Activated CD8-positive, alpha-beta memory T cell treated with anti-CD3 and anti-CD28 coated beads, Interleukin-2, amount 10 ng/mL, durations not matched to agents 7 days and 5 days (primary cell): ENCODE results near the gene MAPK8IP2. TPM values are rescaled to one million over a fixed set of nuclear protein-coding genes. Genes with fewer than 3 reads are reported as not detected.
A peak's percentile ranks its signal among the peaks of the same experiment; 100 is the strongest.
"Not testable (repeated sequence)": the region's sequence is repeated elsewhere in the genome, so short reads cannot be mapped to it uniquely, and the experiment has no call there.

ENCODE experiments used
- ATAC-seq: fragments of 150-1000 bp; cut with Tn5 transposase; one replicate; pipeline ENCODE4 v1.10.0; 2021; ENCODE audit warnings: moderate library complexity
- CTCF ChIA-PET: fragments of 350-600 bp; sonication (Branson Sonifier 250); formaldehyde crosslinking; loops from one replicate; lab custom pipeline; 2021; ENCODE audit warnings: antibody characterized with exemption; lab: Charles Lee
- DNase-seq: peaks from one replicate; pipeline ENCODE4 v3.0.0-alpha.2; 2020
- H3K27ac Mint-ChIP-seq: one replicate; pipeline ENCODE4 v1.8.0; 2021; ENCODE audit warnings: mild to moderate bottlenecking, mixed read lengths
- H3K27me3 Mint-ChIP-seq: one replicate; pipeline ENCODE4 v1.8.0; 2021; ENCODE audit warnings: mixed read lengths
- H3K36me3 Mint-ChIP-seq: one replicate; pipeline ENCODE4 v1.8.0; 2021; ENCODE audit warnings: mild to moderate bottlenecking, mixed read lengths
- H3K4me1 Mint-ChIP-seq: one replicate; pipeline ENCODE4 v1.8.0; 2021; ENCODE audit warnings: mixed read lengths
- H3K4me3 Mint-ChIP-seq: one replicate; pipeline ENCODE4 v1.8.0; 2021; ENCODE audit warnings: mild to moderate bottlenecking, moderate library complexity, mixed read lengths
- H3K9me3 Mint-ChIP-seq: one replicate; pipeline ENCODE4 v1.8.0; 2022; ENCODE audit warnings: low read depth, mixed read lengths
- total RNA-seq, 2 experiments: library from RNA; stranded (reverse); gene quantifications; one replicate each; pipeline ENCODE4 v1.2.3, GENCODE V29; 2021

The MAPK8IP2 gene
- total RNA-seq, 2 experiments from 2014 or later: 0.19 to 0.29 TPM

- CTCF ChIA-PET: not testable (repeated sequence)
These were observed 13.7 kb downstream of the MAPK8IP2 start for GRCh38 chr22:50614296-50614695.

GRCh38 chr22:50620593-50621355 lies 20.2 kb downstream of the MAPK8IP2 start:
- Mint-ChIP-seq H3K27ac (peak overlapping the region; percentile 100), H3K36me3 (peaks cover 4% of the 10 kb centered on the region), H3K4me3 (peak overlapping the region; percentile 79), H3K4me1 (peaks cover 41% of the 10 kb centered on the region), H3K9me3 (no peaks in the 10 kb centered on the region), H3K27me3 (no peaks in the 10 kb centered on the region)
- DNase-seq (peak; percentile 91), ATAC-seq (peak; percentile 74)
- CTCF ChIA-PET: interaction anchor here (0.6 to 5.4 kb wide), 42 partner anchors 9 to 446 kb away, joined by 3 to 81 read pairs (median 4); partner anchors contain the start of genes CHKB, HDAC10, KLHDC7B and LMF2

More at GRCh38 chr22:50614296-50614695, 13.7 kb downstream of the MAPK8IP2 start:
- H3K36me3 Mint-ChIP-seq, DNase-seq, ATAC-seq, H3K4me3 Mint-ChIP-seq, H3K9me3 Mint-ChIP-seq, H3K27ac Mint-ChIP-seq: not testable (repeated sequence)
- peaks cover 12% of the 10 kb centered on the region for H3K4me1 Mint-ChIP-seq
- H3K27me3 Mint-ChIP-seq: peaks cover 14% of the 10 kb centered on the region

- peak; percentile 71 for ATAC-seq
- Mint-ChIP-seq H3K27ac (peak overlapping the region; percentile 100), H3K36me3 (peaks cover 4% of the 10 kb centered on the region), H3K4me3 (peak overlapping the region; percentile 79), H3K9me3 (no peaks in the 10 kb centered on the region), H3K4me1 (peaks cover 43% of the 10 kb centered on the region), H3K27me3 (no peaks in the 10 kb centered on the region)
- CTCF ChIA-PET: interaction anchor here (0.6 to 5.4 kb wide), 33 partner anchors 9 to 431 kb away, joined by 3 to 81 read pairs (median 6); partner anchors contain the start of genes CHKB, HDAC10, KLHDC7B and LMF2
- DNase-seq: peak; percentile 87
These were observed 20.8 kb downstream of the MAPK8IP2 start for GRCh38 chr22:50621356-50621880.

DNA sequence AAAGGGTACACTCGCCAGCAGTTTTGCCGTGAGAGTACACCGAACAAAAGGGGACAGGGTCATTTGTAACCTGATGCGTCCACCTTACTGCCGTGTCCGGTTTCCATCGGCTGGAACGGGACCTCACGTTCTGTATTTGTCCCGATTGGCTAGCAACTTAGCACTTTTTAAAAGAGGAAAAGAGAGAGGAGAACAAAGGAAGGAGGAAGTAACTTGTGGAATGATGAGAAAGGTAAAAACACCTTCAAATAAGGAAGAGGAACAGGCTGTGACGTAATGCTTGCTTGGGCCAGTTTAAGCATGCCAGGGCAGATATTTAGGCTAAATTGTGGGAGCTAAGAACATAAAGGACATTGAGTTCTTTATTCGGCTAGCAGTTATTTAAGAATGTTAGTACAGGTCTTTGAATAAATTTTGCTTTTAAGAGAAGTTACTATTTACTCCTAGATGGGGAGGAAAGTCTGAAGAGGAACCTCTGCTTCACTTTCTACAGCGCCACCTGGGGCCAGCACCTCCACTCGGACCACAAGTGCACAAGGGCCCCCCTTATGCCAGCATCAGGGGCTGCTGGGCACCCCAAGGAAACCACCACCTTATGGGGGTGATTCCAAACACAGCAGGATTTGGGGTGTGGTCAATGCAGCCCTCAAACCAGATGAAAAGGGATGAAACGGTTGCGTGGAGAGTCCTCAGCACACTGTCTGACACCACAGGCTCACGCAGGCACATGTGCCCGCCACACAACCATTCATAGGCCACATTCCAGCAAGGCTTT lies 21.5 kb downstream of the MAPK8IP2 start:
- Mint-ChIP-seq H3K36me3 (peaks cover 4% of the 10 kb centered on the region), H3K9me3 (no peaks in the 10 kb centered on the region), H3K27me3 (no peaks in the 10 kb centered on the region), H3K27ac (peak overlapping the region; percentile 100), H3K4me1 (peaks cover 50% of the 10 kb centered on the region), H3K4me3 (peak overlapping the region; percentile 79)
- ATAC-seq (no peak), DNase-seq (peak; percentile 71)
- CTCF ChIA-PET: interaction anchor here (0.9 to 5.4 kb wide), 18 partner anchors 8 to 371 kb away, joined by 3 to 81 read pairs (median 16); partner anchors contain the start of genes CHKB, HDAC10, KLHDC7B and LMF2

- Mint-ChIP-seq H3K4me1 (peaks cover 50% of the 10 kb centered on the region), H3K36me3 (peaks cover 4% of the 10 kb centered on the region), H3K9me3 (no peaks in the 10 kb centered on the region), H3K27ac (peak overlapping the region; percentile 100), H3K27me3 (no peaks in the 10 kb centered on the region), H3K4me3 (no peak overlapping the region)
- CTCF ChIA-PET: interaction anchor here (0.6 to 5.4 kb wide), 8 partner anchors 33 to 241 kb away, joined by 3 to 81 read pairs (median 22); partner anchors contain the start of genes CHKB, KLHDC7B, SCO2 and TYMP
- no peak for ATAC-seq
- no peak for DNase-seq
These were observed 22.2 kb downstream of the MAPK8IP2 start for GRCh38 chr22:50622723-50623327.

GRCh38 chr22:50624347-50625130 lies 23.9 kb downstream of the MAPK8IP2 start:
- H3K27me3 Mint-ChIP-seq: no peaks in the 10 kb centered on the region
- peaks cover 8% of the 10 kb centered on the region for H3K36me3 Mint-ChIP-seq
- ATAC-seq (no peak), DNase-seq (no peak)
- H3K4me3 Mint-ChIP-seq: no peak overlapping the region
- H3K9me3 Mint-ChIP-seq: no peaks in the 10 kb centered on the region
- CTCF ChIA-PET: interaction anchor here (1.2 kb wide), 1 partner anchor 9 kb away, joined by 3 read pairs; no protein-coding TSS in a partner anchor
- peak overlapping the region; percentile 26 for H3K27ac Mint-ChIP-seq
- H3K4me1 Mint-ChIP-seq: peaks cover 52% of the 10 kb centered on the region

- Mint-ChIP-seq H3K9me3 (no peaks in the 10 kb centered on the region), H3K27me3 (no peaks in the 10 kb centered on the region), H3K36me3 (peaks cover 8% of the 10 kb centered on the region), H3K27ac (peak overlapping the region; percentile 26), H3K4me3 (no peak overlapping the region), H3K4me1 (peaks cover 50% of the 10 kb centered on the region)
- ATAC-seq (no peak), DNase-seq (no peak)
- CTCF ChIA-PET: no interaction called here
These were observed 24.6 kb downstream of the MAPK8IP2 start for GRCh38 chr22:50625131-50625567.

- no peak overlapping the region for H3K27ac Mint-ChIP-seq
- H3K27me3 Mint-ChIP-seq: no peaks in the 10 kb centered on the region
- peaks cover 48% of the 10 kb centered on the region for H3K4me1 Mint-ChIP-seq
These were observed 25.1 kb downstream of the MAPK8IP2 start for GRCh38 chr22:50625568-50626313.

DNA sequence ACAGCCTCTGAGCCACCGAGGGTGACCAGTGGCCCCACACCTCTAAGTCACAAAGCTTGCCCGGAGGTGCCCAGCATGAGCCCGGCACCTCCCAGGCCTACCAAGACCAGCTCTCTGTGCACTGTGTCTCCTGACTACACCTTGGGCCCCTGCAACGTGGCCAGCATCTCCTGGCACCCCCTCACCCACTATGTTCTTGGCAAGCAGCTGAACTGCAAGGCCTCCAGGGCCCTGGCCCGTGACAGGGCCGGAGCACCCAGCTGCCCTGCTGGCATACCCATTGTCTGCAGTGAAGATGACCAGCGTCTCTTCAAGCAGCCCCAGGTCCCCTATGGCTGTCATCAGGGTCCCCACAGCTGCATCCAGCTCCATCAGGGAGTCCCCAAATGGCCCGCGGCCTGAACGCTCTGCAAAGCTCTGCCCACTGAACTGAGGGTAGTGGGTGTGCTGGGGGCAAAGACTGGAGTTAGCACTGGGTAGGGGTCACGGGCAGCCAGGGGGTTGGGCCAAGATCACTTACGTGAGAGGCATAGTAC lies 25.8 kb downstream of the MAPK8IP2 start:
- peak overlapping the region; percentile 75 for H3K27ac Mint-ChIP-seq
- no peak for DNase-seq
- CTCF ChIA-PET: interaction anchor here (3.0 kb wide), 1 partner anchor 66 kb away, joined by 15 read pairs; no protein-coding TSS in a partner anchor

More at GRCh38 chr22:50625568-50626313, 25.1 kb downstream of the MAPK8IP2 start:
- ATAC-seq: no peak
- DNase-seq: no peak
- Mint-ChIP-seq H3K4me3 (no peak overlapping the region), H3K9me3 (no peaks in the 10 kb centered on the region), H3K36me3 (peaks cover 8% of the 10 kb centered on the region)
- CTCF ChIA-PET: interaction anchor here (3.0 kb wide), 1 partner anchor 66 kb away, joined by 15 read pairs; no protein-coding TSS in a partner anchor

DNA sequence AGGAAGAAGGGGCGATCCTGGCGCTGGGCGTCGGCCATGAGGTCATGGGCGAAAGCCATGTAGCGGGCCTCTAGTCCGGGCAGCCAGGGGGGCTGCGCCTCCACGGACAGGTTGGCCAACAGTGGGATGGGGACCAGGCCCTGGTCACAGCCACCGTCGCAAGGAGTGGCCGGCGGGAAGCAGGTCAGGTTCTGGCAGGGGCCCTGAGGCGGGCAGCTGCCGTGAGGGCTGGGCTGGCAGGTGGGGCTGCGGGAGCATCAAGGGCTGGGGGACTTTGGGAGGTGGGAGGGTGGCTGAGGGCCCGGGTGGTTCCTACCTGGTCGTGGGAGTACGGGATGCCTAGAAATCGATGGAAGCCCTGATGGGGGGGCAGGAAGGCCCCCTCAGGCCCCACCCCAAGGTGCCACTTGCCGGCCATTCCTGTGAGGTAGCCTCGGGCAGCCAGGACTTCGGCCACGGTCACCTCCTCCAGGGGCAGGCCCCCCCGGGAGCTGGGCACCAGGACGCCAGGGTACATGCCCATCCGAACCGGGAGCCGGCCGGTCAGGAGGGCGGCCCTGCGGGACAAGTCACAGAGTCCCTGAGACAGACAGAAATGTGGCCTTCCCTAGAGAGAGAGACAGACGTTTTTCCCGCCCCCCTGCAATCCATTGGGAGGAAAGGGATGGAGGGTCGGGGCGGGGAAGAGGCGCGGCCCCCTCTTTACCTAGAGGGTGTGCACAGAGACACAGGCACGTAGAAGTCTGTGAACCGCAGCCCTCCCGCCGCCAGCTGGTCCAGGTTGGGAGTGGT lies 26.5 kb downstream of the MAPK8IP2 start:
- CTCF ChIA-PET: interaction anchor here (1.4 to 3.0 kb wide), 4 partner anchors 16 to 118 kb away, joined by 3 to 15 read pairs (median 10); partner anchors contain the start of genes LMF2, NCAPH2 and SCO2
- DNase-seq (no peak), ATAC-seq (peak; percentile 10)
- Mint-ChIP-seq H3K27ac (peak overlapping the region; percentile 84), H3K4me1 (peaks cover 36% of the 10 kb centered on the region), H3K9me3 (no peaks in the 10 kb centered on the region), H3K27me3 (no peaks in the 10 kb centered on the region), H3K36me3 (peaks cover 8% of the 10 kb centered on the region), H3K4me3 (peak overlapping the region; percentile 76)

More for the DNA sequence above, 25.8 kb downstream of the MAPK8IP2 start:
- no peaks in the 10 kb centered on the region for H3K27me3 Mint-ChIP-seq
- H3K4me1 Mint-ChIP-seq: peaks cover 43% of the 10 kb centered on the region
- peaks cover 8% of the 10 kb centered on the region for H3K36me3 Mint-ChIP-seq
- peak overlapping the region; percentile 76 for H3K4me3 Mint-ChIP-seq
- H3K9me3 Mint-ChIP-seq: no peaks in the 10 kb centered on the region
- ATAC-seq: no peak
